ENCODE measurements around the gene VPS35.

VPS35 gene

DNA sequence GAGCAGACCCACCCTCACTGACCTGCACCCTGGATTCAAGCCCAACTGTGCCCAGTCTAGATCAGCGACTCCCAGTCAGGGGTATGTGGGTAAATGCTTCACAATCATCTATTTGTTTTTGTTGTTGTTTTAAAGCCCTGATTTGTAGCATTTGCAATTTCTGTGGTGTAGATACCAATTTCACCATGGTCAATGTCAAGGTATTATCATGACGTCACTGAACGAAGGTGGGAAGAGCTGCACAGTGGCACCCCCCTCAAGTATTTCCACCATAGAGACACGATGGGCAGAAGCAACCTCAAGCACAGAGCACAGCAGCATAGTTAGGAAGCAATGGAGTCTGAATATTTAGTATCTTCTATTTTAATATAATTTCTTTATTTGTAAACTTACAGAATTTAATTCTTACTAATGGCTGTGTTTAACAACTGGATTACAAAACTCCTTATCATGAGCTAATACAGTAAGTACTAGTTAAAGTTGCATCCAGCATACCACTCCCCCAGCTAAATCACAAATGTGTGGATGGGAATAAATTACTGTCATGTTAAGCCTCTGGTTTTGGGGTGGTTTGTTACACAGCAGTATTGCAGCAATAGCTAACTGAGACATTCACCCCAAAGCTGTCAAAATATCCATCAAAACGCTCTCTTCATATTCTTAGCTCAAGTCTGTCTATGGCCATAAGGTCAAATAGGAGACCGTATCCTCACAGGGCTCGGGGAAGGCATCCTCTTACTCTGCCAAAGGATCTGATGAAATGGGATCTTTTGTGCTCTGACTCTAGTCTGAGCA lies 26.0 kb upstream of the VPS35 start:
- H3K9me3 ChIP-seq (ENCODE audit: control insufficient read depth, insufficient read depth, low read depth, low read length), result no peaks in the 10 kb centered on the region
- ChIA-PET POLR2A (no interaction called here), CTCF (no interaction called here)
- H3K27ac ChIP-seq (ENCODE audit: extremely low read depth, low read depth, low read length), result no peak overlapping the region
- no peaks in the 10 kb centered on the region for H3K4me1 ChIP-seq (ENCODE audit: control insufficient read depth, insufficient read depth, low read length)
- TF ChIP-seq SP7 (tag by site-specific recombination; IDR thresholded peaks at IDR 0.05), result no peak
- 0 out of 2 replicates have a peak, but pooled peaks have one; percentile 33 for TF ChIP-seq RBAK (tag by site-specific recombination; IDR thresholded peaks at IDR 0.05)
- H3K36me3 ChIP-seq (ENCODE audit: control insufficient read depth in 2 of 2, insufficient read depth in 1 of 2, low read length in 2 of 2), result no peaks in the 10 kb centered on the region
- H3K4me3 ChIP-seq (ENCODE audit: low read depth, low read length), result no peak overlapping the region

- H3K9me3 ChIP-seq (ENCODE audit: control insufficient read depth, insufficient read depth, low read depth, low read length), result no peaks in the 10 kb centered on the region
- ChIA-PET POLR2A (no interaction called here), CTCF (interaction anchor here (0.8 kb wide), 1 partner anchor 40 kb away, joined by 3 read pairs; no protein-coding TSS in a partner anchor)
- no peak for TF ChIP-seq ZNF23 (tag by site-specific recombination; IDR thresholded peaks at IDR 0.05; ENCODE audit: borderline replicate concordance)
- no peak for TF ChIP-seq ZNF654 (tag by site-specific recombination; IDR thresholded peaks at IDR 0.05; ENCODE audit: low read depth)
- no peak for TF ChIP-seq ZBTB8A (tag by site-specific recombination; IDR thresholded peaks at IDR 0.05)
- TF ChIP-seq ZNF561 (tag by site-specific recombination; IDR thresholded peaks at IDR 0.05; ENCODE audit: borderline replicate concordance), result no peak
- no peak for TF ChIP-seq ZNF416 (tag by site-specific recombination; IDR thresholded peaks at IDR 0.05)
- no peak for TF ChIP-seq ZNF510 (tag by site-specific recombination; IDR thresholded peaks at IDR 0.05; ENCODE audit: insufficient replicate concordance)
- no peak for TF ChIP-seq BCL11A (tag by site-specific recombination; IDR thresholded peaks at IDR 0.05; ENCODE audit: low read depth)
- TF ChIP-seq, protein P1, sequence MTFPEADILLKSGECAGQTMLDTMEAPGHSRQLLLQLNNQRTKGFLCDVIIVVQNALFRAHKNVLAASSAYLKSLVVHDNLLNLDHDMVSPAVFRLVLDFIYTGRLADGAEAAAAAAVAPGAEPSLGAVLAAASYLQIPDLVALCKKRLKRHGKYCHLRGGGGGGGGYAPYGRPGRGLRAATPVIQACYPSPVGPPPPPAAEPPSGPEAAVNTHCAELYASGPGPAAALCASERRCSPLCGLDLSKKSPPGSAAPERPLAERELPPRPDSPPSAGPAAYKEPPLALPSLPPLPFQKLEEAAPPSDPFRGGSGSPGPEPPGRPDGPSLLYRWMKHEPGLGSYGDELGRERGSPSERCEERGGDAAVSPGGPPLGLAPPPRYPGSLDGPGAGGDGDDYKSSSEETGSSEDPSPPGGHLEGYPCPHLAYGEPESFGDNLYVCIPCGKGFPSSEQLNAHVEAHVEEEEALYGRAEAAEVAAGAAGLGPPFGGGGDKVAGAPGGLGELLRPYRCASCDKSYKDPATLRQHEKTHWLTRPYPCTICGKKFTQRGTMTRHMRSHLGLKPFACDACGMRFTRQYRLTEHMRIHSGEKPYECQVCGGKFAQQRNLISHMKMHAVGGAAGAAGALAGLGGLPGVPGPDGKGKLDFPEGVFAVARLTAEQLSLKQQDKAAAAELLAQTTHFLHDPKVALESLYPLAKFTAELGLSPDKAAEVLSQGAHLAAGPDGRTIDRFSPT (tag by site-specific recombination; IDR thresholded peaks at IDR 0.05), result no peak
- no peak for TF ChIP-seq ZNF404 (tag by site-specific recombination; IDR thresholded peaks at IDR 0.05)
- TF ChIP-seq ZNF302 (tag by site-specific recombination; IDR thresholded peaks at IDR 0.05; ENCODE audit: low read depth), result no peak
- TF ChIP-seq ZNF626 (tag by site-specific recombination; IDR thresholded peaks at IDR 0.05), result no peak
- no peak for TF ChIP-seq MZF1 (tag by site-specific recombination; IDR thresholded peaks at IDR 0.05; ENCODE audit: borderline replicate concordance)
- TF ChIP-seq ZIC2 (tag by site-specific recombination; IDR thresholded peaks at IDR 0.05), result no peak
- no peak for TF ChIP-seq ZNF174 (tag by site-specific recombination; IDR thresholded peaks at IDR 0.05)
- TF ChIP-seq SCRT2 (tag by site-specific recombination; IDR thresholded peaks at IDR 0.05), result no peak
- TF ChIP-seq ZNF248 (tag by site-specific recombination; IDR thresholded peaks at IDR 0.05), result no peak
- TF ChIP-seq ZNF394 (tag by site-specific recombination; IDR thresholded peaks at IDR 0.05; ENCODE audit: borderline replicate concordance), result no peak
- TF ChIP-seq TRIM28 (IDR thresholded peaks at IDR 0.05; ENCODE audit: borderline replicate concordance, low read length), result no peak
- TF ChIP-seq, protein P2, sequence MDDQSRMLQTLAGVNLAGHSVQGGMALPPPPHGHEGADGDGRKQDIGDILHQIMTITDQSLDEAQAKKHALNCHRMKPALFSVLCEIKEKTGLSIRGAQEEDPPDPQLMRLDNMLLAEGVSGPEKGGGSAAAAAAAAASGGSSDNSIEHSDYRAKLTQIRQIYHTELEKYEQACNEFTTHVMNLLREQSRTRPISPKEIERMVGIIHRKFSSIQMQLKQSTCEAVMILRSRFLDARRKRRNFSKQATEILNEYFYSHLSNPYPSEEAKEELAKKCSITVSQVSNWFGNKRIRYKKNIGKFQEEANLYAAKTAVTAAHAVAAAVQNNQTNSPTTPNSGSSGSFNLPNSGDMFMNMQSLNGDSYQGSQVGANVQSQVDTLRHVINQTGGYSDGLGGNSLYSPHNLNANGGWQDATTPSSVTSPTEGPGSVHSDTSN (CRISPR knock-in tag; IDR thresholded peaks at IDR 0.05), result no peak
- TF ChIP-seq ZNF791 (tag by site-specific recombination; IDR thresholded peaks at IDR 0.05), result no peak
- no peak overlapping the region for H3K4me3 ChIP-seq (ENCODE audit: low read depth, low read length)
- H3K36me3 ChIP-seq (ENCODE audit: control insufficient read depth in 2 of 2, insufficient read depth in 1 of 2, low read length in 2 of 2), result no peaks in the 10 kb centered on the region
- no peak overlapping the region for H3K27ac ChIP-seq (ENCODE audit: extremely low read depth, low read depth, low read length)
- H3K4me1 ChIP-seq (ENCODE audit: control insufficient read depth, insufficient read depth, low read length), result no peaks in the 10 kb centered on the region
These were observed 24.7 kb upstream of the VPS35 start for GRCh38 chr16:46713634-46714033.
